GM12878 (cell line): ENCODE measurements around the gene GRIA4. TPM values are rescaled to one million over a fixed set of nuclear protein-coding genes. Genes with fewer than 3 reads are reported as not detected.

ENCODE experiments used
- CHD1 ChIP-seq: IDR thresholded peaks from 2 replicates; pipeline ENCODE4 v1.6.1; 2012; ENCODE audit warnings: low read depth, low read length, improper control_type of control experiment
- IKZF1 ChIP-seq: fragments of 450-650 bp; conservative IDR thresholded peaks from 2 replicates; pipeline ENCODE4 v1.6.1; 2017; ENCODE audit warnings: antibody characterized with exemption, mild to moderate bottlenecking
- SP1 ChIP-seq: IDR thresholded peaks from one replicate; pipeline ENCODE4 v1.6.1; 2011; ENCODE audit warnings: low read depth, low read length
- SUZ12 ChIP-seq: fragments of 200-600 bp; sonication (generic); IDR thresholded peaks from one replicate; pipeline ENCODE4 v1.6.1; 2018; ENCODE audit warnings: antibody characterized with exemption, mild to moderate bottlenecking; ENCODE audit not compliant: unreplicated experiment
- polyA plus RNA-seq, 11 experiments: library from polyadenylated mRNA; depleted of rRNA in 4 of 11; unstranded in 6 of 11; stranded (reverse) in 5 of 11; fragments of >200 nt; fragmentation: Nextera tagmentation in 4 of 11; fragmentation: Illumina TruSeq in 1 of 11; extraction: Ambion mirVana in 4 of 11; extraction: Trizol in 1 of 11; gene quantifications; 1 replicate in 1 of 11; 2 replicates in 10 of 11; pipeline versions ENCODE4 v1.2.1 to v1.2.3, GENCODE V29; 2011 to 2016; ENCODE audit warnings: inconsistent platforms in 2 of 11, missing spikeins in 2 of 11, low read depth in 1 of 11
- total RNA-seq, 4 experiments: library from RNA; depleted of rRNA in 3 of 4; stranded (reverse); fragments of >200 nt in 3 of 4; fragmentation: Illumina TruSeq in 1 of 4; extraction: Trizol in 1 of 4; gene quantifications; 2 replicates each; pipeline versions ENCODE4 v1.2.1 to v1.2.3, GENCODE V29; 2013 to 2021
- TF ChIP-seq, protein P1 (sequence below): fragments of 450-650 bp; IDR thresholded peaks from 2 replicates; pipeline ENCODE4 v1.6.1; 2017; ENCODE audit warnings: mild to moderate bottlenecking, moderate library complexity
- TF ChIP-seq, protein P2 (sequence below): IDR thresholded peaks from 2 replicates; pipeline ENCODE4 v1.6.1; 2012; ENCODE audit warnings: low read depth, low read length, improper control_type of control experiment
- TF ChIP-seq, protein P3 (sequence below): fragments of 450-650 bp; formaldehyde crosslinking; IDR thresholded peaks from 2 replicates; pipeline ENCODE4 v1.4.0; 2022; ENCODE audit warnings: mild to moderate bottlenecking, moderate library complexity

The GRIA4 gene
- total and polyA plus RNA-seq, 10 of the 15 experiments (the other 5 are each of a cell fraction or from before 2014, with no cell fraction given) = 0.04 TPM; not detected in 9

DNA sequence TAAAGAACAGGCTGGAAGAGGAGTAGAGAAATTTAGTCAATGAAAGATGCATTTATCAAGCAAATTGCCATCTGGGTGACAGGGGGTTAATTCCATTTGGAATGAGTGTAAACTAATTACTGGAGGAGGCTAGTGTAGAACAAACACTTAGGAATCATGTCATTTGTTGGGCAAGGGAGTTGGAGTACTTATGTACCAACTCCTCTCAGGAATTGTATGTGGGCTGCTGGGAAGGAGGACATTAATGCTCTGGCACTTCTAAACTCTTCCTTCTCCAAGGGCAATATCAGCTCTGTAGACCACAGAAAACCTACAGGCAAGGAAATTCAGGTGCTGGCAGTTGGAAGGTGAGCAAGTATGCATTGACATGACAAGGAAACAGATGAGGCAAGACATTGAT, 271.2 kb downstream of the GRIA4 start (continued):
- TF ChIP-seq, protein P1, sequence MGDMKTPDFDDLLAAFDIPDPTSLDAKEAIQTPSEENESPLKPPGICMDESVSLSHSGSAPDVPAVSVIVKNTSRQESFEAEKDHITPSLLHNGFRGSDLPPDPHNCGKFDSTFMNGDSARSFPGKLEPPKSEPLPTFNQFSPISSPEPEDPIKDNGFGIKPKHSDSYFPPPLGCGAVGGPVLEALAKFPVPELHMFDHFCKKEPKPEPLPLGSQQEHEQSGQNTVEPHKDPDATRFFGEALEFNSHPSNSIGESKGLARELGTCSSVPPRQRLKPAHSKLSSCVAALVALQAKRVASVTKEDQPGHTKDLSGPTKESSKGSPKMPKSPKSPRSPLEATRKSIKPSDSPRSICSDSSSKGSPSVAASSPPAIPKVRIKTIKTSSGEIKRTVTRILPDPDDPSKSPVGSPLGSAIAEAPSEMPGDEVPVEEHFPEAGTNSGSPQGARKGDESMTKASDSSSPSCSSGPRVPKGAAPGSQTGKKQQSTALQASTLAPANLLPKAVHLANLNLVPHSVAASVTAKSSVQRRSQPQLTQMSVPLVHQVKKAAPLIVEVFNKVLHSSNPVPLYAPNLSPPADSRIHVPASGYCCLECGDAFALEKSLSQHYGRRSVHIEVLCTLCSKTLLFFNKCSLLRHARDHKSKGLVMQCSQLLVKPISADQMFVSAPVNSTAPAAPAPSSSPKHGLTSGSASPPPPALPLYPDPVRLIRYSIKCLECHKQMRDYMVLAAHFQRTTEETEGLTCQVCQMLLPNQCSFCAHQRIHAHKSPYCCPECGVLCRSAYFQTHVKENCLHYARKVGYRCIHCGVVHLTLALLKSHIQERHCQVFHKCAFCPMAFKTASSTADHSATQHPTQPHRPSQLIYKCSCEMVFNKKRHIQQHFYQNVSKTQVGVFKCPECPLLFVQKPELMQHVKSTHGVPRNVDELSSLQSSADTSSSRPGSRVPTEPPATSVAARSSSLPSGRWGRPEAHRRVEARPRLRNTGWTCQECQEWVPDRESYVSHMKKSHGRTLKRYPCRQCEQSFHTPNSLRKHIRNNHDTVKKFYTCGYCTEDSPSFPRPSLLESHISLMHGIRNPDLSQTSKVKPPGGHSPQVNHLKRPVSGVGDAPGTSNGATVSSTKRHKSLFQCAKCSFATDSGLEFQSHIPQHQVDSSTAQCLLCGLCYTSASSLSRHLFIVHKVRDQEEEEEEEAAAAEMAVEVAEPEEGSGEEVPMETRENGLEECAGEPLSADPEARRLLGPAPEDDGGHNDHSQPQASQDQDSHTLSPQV = no peak
- TF ChIP-seq CHD1 = no peak
- TF ChIP-seq, protein P2, sequence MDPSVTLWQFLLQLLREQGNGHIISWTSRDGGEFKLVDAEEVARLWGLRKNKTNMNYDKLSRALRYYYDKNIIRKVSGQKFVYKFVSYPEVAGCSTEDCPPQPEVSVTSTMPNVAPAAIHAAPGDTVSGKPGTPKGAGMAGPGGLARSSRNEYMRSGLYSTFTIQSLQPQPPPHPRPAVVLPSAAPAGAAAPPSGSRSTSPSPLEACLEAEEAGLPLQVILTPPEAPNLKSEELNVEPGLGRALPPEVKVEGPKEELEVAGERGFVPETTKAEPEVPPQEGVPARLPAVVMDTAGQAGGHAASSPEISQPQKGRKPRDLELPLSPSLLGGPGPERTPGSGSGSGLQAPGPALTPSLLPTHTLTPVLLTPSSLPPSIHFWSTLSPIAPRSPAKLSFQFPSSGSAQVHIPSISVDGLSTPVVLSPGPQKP = no peak
- TF ChIP-seq SUZ12 = no peak
- no peak for TF ChIP-seq SP1
- TF ChIP-seq, protein P3, sequence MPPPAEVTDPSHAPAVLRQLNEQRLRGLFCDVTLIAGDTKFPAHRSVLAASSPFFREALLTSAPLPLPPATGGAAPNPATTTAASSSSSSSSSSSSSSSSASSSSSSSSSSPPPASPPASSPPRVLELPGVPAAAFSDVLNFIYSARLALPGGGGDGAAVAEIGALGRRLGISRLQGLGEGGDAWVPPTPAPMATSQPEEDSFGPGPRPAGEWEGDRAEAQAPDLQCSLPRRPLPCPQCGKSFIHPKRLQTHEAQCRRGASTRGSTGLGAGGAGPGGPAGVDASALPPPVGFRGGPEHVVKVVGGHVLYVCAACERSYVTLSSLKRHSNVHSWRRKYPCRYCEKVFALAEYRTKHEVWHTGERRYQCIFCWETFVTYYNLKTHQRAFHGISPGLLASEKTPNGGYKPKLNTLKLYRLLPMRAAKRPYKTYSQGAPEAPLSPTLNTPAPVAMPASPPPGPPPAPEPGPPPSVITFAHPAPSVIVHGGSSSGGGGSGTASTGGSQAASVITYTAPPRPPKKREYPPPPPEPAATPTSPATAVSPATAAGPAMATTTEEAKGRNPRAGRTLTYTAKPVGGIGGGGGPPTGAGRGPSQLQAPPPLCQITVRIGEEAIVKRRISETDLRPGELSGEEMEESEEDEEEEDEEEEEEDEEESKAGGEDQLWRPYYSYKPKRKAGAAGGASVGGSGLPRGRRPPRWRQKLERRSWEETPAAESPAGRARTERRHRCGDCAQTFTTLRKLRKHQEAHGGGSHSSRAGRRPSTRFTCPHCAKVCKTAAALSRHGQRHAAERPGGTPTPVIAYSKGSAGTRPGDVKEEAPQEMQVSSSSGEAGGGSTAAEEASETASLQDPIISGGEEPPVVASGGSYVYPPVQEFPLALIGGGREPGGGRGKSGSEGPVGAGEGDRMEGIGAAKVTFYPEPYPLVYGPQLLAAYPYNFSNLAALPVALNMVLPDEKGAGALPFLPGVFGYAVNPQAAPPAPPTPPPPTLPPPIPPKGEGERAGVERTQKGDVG (CRISPR knock-in tag) = no peak
- no peak for TF ChIP-seq IKZF1
- TF ChIP-seq, all 136 proteins: peak for 0
